HT1080 (cell line): Measurements from ENCODE around the gene LRMDA. TPM values are rescaled to one million over a fixed set of nuclear protein-coding genes. Genes with fewer than 3 reads are reported as not detected.
A peak's percentile ranks its signal among the peaks of the same experiment; 100 is the strongest.

Source experiments
- DNase-seq: peaks from one replicate; pipeline ENCODE4 v3.0.0-alpha.2; 2015; ENCODE audit warnings: low read depth
- total RNA-seq: library from RNA; depleted of rRNA; stranded (reverse); fragments of >200 nt; shearing (Covaris generic); gene quantifications from 2 replicates; pipeline ENCODE4 v1.2.3, GENCODE V29; 2014

LRMDA gene
- total RNA-seq, 1 experiment from 2014 or later = not detected

- DNase-seq = no peak
Measured at GRCh38 chr10:75770626-75771081, 339.2 kb downstream of the LRMDA start.

- no peak for DNase-seq
Measured at GRCh38 chr10:75771606-75772005, 340.2 kb downstream of the LRMDA start.

- no peak for DNase-seq
Measured at GRCh38 chr10:75772153-75772887, 340.9 kb downstream of the LRMDA start.

GRCh38 chr10:75773231-75773780, 341.9 kb downstream of the LRMDA start:
- DNase-seq = peak; percentile 91

- no peak for DNase-seq
Measured at GRCh38 chr10:75773813-75774782, 342.7 kb downstream of the LRMDA start.

- no peak for DNase-seq
Measured at GRCh38 chr10:75774783-75775490, 343.5 kb downstream of the LRMDA start.

- DNase-seq = no peak
Measured at GRCh38 chr10:75776738-75777504, 345.5 kb downstream of the LRMDA start.

- no peak for DNase-seq
Measured at GRCh38 chr10:75778665-75779064, 347.2 kb downstream of the LRMDA start.

GRCh38 chr10:75779276-75779675, 347.9 kb downstream of the LRMDA start:
- no peak for DNase-seq

- no peak for DNase-seq
Measured at GRCh38 chr10:75782463-75783248, 351.2 kb downstream of the LRMDA start.

GRCh38 chr10:75788394-75789205, 357.2 kb downstream of the LRMDA start:
- peak; percentile 16 for DNase-seq

GRCh38 chr10:75793848-75794247, 362.4 kb downstream of the LRMDA start:
- no peak for DNase-seq

- no peak for DNase-seq
Measured at GRCh38 chr10:75801121-75801520, 369.7 kb downstream of the LRMDA start.

GRCh38 chr10:75801661-75802060, 370.2 kb downstream of the LRMDA start:
- DNase-seq = no peak

- DNase-seq = no peak
Measured at GRCh38 chr10:75803121-75803520, 371.7 kb downstream of the LRMDA start.

GRCh38 chr10:75803816-75804552, 372.6 kb downstream of the LRMDA start:
- DNase-seq = no peak

- DNase-seq = no peak
Measured at GRCh38 chr10:75806186-75806585, 374.8 kb downstream of the LRMDA start.

- no peak for DNase-seq
Measured at GRCh38 chr10:75807456-75807855, 376.0 kb downstream of the LRMDA start.
